CD4-positive, alpha-beta T cell treated with Interleukin-17A for 1 hour (primary cell): Measurements from ENCODE around the gene CELSR2.

ENCODE experiments used
- DNase-seq: peaks from one replicate; pipeline ENCODE4 v3.0.0-alpha.2; 2020

Gene CELSR2

DNA sequence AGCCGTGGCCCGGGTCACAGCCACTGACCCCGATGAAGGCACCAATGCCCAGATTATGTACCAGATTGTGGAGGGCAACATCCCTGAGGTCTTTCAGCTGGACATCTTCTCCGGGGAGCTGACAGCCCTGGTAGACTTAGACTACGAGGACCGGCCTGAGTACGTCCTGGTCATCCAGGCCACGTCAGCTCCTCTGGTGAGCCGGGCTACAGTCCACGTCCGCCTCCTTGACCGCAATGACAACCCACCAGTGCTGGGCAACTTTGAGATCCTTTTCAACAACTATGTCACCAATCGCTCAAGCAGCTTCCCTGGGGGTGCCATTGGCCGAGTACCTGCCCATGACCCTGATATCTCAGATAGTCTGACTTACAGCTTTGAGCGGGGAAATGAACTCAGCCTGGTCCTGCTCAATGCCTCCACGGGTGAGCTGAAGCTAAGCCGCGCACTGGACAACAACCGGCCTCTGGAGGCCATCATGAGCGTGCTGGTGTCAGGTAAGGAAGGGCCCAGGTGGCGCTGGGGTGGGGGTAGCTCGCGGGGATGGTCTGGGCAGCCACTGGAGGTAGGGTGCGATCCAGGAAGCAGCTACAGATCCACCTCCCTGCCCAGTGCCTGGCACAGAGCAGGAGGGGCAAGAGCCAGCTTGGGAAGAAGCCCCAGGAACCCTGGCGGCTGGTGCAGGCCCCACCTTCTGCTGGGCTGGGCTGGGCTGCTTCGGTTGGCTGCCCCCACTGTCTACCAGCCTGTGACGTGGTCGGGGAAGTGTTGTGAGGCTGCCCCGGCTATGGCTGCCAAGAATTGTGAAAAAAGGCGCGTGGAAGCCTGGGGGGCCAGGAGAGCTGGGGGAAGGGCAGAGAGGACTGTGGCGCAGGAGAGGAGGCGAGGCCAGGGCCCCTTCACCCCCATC is 3.8 kb downstream of the CELSR2 start:
- no peak for DNase-seq

DNA sequence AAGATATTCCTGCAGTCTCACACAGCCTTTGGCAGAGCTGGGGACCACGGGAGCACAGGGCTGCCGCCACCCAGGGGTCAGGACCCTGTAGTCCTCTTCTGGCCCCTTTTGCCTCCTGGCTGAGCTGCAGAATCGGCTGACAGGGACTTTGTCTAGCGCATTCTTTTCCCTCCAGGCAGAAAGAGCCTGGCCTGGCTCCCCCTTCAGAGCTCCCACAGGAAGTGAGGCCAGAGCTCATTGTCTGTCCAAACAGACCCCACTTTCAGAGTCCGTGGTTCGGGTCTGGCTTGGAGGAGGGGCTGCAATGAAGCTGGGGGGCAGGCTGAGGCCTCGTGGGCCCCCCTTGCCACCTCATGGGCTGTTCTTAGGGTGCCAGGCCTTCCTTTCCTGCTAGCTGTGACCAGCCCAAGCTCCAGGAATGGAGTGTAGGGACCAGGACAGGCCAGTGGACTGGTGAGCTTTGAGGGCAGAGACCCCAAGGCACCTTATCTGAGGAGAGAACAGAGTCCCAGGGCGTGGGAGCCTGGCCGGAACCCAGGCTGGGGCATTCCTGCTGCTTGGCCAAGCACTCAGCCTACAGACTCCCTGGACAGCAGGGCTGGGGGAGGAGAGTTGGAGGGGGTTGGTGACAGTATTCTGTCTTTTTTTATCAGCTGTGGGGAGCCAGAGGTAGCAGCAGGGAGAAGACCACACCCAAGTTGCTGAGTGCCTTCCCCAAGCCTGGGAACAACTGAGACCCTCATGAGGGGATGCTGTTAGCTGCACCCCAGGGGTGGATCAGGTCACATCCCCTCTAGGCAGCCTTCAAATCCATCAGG is 4.7 kb downstream of the CELSR2 start:
- DNase-seq = no peak

DNA sequence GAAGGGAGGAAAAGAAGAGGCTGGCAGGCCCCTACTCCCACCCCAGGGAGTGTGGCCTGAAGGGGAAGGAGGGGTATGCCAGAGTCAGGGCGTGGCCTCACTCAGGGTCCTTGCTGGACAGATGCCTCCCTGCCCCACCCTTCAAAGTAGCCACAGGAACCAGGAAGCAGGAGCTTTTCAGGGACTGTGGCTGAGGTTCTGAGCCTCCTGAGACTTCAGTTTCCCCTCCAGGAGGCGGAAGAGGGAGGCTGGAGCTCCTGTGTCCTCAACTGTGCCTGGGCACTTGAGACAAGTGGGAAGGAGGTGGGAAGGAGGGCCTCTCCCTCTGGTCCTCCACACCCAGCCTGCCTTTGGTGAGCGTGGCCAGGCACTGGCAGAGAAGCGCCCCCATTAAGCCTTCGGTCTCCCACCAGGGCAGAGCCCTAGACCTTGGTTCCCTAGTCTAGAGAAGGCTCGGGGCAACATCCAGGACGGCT is 5.3 kb downstream of the CELSR2 start:
- no peak for DNase-seq

DNA sequence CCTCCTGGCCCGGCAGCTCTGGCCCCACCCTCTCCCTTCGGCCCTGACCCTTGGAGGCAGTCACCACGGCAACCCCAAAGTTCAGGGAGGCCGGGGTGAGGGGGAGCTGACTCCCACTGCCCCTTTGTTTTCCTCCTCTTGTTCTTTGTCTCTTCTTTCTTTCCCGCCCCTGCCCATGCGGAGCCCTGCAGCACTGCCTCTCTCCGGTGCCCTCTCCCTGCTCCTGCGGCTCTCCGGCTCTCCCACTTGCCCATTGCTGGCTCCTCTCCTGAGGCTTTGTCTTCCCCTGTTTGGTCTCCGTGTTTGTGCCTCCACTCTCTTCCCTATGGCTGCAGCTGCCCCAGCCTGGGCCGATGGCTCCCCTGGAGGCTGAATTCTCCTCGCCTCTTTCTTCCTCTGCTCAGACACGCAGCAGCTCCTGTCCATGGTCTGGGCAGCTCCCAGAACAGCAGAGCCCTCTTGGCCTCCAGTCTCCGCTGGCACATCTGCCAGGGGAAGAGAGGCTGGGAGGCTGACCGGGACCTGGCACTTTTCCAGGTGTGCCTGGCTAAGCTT is 5.8 kb downstream of the CELSR2 start:
- no peak for DNase-seq

DNA sequence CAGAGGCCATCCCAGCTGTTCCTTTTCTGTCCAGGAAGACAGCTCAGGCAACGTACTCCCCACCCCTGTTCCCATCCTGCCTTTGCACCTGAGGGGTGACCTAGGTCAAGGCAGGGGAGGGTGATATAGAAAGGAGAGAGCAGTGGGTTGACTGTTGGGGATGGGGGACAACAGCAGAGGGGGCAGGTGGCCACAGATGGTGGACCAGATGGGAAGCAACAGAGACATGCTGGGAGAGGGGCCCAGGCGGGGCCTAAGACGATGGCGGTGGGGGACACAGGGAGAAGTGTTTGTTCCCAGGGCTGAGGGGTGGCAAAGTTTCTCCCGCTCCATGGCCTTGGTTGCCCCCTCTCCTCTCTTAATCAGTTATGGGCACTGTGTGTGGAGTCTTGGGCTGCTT is 6.3 kb downstream of the CELSR2 start:
- DNase-seq = no peak

DNA sequence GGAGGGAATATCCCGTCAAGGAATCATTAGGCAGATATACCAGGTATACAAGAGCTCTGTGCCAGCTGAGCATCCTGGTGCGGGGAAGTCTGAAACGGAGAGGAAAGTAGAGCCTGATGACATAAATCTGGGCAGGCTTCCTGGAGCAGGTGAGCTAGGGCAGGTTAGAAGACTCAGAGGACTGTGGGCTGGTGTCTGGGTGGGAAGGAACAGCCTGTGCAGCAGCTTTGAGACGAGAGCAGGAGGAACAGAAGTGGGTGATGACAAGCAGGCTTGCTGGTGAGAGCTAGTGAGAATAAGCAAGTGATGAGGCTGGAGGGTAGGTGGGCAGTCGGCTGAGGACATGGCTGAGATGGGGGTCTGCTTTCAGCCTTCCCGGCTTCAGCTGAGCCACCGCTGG is 6.7 kb downstream of the CELSR2 start:
- DNase-seq = no peak

DNA sequence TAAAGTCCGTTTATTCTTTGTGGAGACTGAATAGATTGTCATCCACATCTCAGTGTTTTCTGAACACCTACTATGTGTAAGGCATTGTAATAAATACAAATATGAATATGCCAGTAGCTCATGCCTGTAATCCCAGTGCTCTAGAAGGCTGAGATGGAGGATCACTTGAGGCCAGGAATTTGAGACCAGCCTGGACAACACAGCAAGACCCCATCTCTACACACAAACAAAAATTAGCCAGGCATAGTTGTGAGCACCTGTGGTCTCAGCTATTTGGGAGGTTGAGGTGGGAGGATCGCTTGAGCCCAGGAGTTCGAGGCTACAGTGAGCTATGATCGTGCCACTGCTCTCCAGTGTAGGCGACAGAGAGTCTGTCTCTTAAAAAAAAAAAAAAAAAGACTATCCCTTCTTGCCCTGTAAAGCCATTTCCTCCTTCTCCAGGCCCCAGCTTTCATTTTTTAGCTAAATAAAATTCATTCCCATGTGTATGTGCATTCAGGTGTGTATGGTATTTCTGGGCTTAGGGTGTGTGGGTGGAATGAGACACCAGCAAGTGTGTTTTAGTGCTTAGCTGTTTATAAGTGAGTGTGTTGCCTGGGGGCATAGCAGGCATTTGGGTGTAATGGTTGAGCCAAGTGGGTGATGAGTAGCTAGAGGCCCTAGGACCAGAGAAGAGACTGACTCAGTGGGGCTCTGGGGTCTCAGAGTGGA is 7.8 kb downstream of the CELSR2 start:
- DNase-seq = no peak

DNA sequence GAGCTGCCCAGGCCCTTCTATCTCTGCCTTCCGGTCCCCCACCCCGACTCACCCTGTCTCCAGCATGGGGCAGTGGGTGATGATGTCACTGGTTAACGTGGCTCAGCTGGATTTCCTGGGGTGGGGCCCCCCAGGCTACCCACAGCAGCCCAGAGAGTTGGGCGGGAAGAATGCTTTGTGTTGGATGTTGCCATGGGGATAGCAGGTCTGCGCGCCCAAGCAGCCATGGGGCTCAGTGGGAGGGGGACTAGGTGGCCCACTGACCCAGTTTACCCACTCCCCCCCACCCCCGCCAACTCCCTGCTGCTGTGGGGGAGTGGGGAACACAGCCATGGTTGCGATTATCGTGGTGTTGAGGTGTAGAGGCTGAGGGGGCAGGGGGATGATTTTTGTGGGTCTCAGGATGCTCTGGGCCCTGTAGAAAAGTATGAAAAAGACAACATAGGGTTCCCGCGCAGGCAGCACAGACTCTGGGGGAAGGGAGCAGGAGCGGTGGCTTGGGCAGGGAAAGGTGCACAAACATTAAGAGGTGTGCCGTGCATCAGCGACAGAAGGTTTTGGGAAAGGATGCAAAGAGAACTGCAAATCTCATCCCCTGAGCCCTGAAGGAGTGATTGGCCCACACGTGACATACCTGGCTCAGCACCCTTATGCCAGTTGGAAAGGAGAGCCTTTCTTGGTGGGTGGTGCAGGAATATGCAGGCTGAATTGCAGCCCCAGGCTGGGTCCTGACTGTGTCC is 8.5 kb downstream of the CELSR2 start:
- DNase-seq = no peak

DNA sequence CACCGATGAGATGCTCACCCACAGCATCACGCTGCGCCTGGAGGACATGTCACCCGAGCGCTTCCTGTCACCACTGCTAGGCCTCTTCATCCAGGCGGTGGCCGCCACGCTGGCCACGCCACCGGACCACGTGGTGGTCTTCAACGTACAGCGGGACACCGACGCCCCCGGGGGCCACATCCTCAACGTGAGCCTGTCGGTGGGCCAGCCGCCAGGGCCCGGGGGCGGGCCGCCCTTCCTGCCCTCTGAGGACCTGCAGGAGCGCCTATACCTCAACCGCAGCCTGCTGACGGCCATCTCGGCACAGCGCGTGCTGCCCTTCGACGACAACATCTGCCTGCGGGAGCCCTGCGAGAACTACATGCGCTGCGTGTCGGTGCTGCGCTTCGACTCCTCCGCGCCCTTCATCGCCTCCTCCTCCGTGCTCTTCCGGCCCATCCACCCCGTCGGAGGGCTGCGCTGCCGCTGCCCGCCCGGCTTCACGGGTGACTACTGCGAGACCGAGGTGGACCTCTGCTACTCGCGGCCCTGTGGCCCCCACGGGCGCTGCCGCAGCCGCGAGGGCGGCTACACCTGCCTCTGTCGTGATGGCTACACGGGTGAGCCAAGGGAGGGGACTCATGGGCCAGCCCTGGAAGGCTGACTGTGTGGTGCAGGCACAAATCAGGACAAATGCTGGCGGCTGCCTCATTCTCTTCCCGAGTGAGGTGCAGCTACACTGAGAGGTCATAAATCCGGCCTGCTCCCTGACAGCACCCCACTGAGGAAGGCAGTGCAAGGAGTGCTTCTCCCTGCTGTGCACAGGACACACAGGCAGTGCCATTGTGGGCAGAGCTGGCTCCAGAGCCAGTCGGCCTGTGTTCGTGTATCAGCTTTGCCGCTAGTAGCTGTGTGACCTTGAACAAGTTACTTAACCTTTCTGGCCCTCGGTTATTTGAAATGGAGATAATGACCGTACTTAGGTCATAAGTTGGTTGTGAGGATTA is 9.4 kb downstream of the CELSR2 start:
- no peak for DNase-seq

DNA sequence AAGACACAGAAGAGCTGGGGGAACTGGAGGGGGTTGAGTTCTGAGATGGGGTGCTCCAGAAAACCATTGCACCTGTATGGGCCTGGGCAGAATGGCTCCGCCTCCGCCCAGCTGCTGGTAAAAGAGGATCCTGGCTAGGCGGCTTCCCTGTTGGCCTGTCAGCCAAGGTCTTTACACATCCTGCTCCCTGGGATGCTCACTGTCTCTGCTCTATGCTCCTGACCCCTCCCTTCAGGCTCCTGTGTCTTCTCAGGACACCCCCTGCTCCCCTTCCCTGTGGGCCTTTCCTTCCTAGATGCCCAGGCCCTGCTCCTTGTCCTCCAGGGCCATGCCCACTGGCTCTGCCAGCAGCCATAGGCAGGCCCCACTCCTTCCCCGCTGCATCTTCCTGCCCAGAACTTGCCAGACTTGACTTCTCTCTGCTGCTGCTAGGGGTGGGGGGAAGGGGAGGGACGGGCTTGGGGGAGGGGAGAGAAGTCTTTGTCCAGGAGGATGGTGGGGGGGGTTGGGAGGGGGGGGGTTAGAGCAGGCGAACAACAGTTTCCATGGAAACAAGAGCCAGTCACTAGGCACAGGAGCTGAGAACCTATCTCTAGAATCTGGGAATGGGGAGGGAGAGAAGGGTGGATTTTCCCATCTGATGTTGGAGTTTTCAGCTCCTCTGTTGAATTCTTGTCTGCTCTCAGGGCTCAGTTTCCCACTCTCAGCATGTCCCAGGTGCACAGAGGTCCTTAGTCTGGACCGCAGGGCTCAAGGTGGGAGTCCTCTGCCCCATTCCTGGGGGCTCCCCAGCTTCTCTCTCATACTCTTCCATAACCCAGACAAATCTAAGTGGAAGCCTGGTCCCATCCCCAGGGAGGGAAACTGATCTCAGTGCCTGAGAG is 10.6 kb downstream of the CELSR2 start:
- DNase-seq = no peak

DNA sequence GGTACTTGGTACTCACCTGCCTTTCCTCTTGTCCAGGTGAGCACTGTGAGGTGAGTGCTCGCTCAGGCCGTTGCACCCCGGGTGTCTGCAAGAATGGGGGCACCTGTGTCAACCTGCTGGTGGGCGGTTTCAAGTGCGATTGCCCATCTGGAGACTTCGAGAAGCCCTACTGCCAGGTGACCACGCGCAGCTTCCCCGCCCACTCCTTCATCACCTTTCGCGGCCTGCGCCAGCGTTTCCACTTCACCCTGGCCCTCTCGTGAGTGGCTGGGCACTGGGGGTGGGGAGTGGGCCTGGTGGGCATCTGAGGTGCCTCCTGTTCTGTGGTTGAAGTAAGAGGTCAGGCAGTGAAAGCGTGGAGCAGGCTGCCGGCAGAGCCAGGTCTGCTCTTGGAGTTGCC is 11.7 kb downstream of the CELSR2 start:
- DNase-seq = no peak

DNA sequence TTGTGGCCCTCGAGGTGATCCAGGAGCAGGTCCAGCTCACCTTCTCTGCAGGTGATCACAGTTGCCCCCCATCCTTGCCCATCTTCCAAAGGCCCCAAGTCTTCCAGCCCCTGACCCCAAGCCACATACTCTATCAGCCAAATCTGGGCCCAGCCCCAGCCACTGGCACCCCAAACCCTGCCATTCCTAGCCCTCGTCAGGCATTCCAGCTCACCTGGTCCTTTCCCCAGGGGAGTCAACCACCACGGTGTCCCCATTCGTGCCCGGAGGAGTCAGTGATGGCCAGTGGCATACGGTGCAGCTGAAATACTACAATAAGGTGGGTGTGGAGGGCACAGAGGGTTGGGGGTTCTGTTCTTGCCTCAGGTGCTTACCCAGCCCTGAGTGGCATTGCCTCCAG is 12.2 kb downstream of the CELSR2 start:
- no peak for DNase-seq

DNA sequence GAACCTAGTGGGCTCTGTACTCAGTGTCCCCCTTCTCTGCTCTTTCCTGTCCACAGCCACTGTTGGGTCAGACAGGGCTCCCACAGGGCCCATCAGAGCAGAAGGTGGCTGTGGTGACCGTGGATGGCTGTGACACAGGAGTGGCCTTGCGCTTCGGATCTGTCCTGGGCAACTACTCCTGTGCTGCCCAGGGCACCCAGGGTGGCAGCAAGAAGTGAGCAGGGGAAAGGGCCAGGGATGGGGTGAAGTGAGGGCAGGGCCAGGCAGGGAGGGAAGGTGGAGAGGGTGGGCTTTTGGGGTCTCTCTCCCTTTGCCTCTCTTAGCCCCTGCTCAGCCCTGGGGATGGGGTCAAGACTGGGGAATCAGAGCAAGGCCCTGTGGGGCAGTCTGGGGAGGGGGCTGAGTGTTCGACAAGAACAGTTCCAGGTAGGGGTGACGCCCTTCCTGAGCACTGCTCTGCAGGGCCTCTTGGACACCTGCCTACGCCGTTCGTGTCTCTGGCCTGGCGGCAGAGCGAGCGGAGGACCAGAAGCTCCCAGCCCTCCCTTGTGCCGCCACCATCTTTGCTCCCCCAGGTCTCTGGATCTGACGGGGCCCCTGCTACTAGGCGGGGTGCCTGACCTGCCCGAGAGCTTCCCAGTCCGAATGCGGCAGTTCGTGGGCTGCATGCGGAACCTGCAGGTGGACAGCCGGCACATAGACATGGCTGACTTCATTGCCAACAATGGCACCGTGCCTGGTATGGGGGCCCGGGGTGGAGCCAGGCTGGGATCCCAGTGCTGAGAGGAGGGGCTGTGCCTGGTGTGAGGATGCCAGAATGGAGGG is 13.1 kb downstream of the CELSR2 start:
- no peak for DNase-seq

DNA sequence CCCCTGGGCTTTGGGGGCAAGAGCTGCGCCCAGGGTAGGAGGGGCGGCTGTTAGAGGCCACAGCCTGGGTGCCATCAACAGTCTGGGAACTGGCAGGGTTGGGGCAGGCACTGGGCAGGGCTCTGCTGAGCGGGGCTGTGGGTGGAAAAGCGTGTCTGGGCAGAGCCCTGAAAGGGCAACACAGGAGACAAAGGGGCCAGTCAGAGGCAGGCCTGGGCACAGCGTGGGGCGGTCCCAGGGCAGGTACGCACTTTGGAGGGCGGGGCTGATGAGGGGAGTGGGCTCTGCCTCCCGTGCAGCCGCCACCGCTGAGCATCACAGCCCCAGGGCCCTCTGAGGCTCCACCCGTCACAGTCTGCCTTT is 13.9 kb downstream of the CELSR2 start:
- DNase-seq = no peak

DNA sequence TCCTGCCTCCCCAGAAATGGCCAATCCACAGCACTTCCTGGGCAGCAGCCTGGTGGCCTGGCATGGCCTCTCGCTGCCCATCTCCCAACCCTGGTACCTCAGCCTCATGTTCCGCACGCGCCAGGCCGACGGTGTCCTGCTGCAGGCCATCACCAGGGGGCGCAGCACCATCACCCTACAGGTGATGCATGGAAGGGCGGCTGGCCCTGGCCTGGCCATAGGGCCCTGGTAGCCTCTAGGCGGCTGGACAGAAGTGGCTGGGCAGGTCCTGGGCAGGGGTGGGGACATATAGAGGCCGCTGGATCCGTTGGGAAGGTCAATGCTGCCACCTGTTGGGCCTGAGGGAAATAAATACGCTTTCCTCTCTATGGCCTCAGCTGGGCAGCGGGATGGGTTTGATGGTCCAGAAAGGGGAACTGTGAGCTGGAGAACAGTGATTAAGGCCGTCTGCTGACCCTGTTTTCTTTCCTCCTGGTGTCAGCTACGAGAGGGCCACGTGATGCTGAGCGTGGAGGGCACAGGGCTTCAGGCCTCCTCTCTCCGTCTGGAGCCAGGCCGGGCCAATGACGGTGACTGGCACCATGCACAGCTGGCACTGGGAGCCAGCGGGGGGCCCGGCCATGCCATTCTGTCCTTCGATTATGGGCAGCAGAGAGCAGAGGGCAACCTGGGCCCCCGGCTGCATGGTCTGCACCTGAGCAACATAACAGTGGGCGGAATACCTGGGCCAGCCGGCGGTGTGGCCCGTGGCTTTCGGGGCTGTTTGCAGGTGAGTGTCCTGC is 14.4 kb downstream of the CELSR2 start:
- DNase-seq = peak; percentile 75

DNA sequence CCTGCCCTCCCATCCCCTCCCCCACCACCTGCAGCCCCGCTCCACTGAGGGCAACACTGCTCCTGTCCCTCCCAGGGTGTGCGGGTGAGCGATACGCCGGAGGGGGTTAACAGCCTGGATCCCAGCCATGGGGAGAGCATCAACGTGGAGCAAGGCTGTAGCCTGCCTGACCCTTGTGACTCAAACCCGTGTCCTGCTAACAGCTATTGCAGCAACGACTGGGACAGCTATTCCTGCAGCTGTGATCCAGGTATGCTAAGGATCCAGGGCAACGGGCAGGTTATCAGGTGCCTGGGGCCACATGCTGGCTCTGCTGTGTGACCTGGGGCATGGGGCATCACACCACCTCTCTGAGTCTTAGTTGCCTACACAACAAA is 15.0 kb downstream of the CELSR2 start:
- DNase-seq = no peak

DNA sequence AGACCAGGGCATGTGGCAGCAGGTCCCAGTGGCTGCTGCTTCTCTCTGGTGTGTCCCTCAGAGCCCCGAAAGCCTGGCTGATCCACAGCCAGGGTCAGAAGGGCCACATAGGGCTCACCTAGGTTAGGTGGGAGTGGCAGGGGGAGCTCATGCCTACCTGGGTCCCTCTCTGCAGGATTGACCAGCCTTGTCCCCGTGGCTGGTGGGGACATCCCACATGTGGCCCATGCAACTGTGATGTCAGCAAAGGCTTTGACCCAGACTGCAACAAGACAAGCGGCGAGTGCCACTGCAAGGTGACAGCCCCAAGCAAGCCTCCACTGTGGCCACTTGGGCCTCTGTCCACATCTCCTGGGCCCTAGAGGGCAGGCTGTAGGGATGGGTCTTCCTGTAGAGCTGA is 15.7 kb downstream of the CELSR2 start:
- DNase-seq = no peak

DNA sequence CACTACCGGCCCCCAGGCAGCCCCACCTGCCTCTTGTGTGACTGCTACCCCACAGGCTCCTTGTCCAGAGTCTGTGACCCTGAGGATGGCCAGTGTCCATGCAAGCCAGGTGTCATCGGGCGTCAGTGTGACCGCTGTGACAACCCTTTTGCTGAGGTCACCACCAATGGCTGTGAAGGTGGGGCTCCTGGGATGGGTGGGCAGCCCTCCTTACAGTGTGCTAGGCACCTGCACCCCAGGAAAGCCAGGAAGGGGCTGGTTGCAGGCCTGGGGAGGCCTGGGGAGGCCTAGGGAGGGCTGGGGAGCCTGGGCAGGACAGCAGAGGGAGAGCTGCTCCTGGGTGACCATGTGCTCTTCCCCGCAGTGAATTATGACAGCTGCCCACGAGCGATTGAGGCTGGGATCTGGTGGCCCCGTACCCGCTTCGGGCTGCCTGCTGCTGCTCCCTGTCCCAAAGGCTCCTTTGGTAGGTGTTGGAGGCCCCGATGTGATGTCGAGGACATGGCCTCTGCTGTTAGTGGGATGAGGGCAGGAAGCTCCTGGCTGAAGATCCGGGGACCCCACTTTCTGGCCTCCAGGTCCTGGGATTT is 16.5 kb downstream of the CELSR2 start:
- no peak for DNase-seq
